HCT116 (cell line): ENCODE measurements around the gene RIMBP3C.

ENCODE experiments used
- CEBPB ChIP-seq: IDR thresholded peaks from 2 replicates; pipeline ENCODE4 v1.6.1; 2012; ENCODE audit warnings: low read depth
- EZH2 ChIP-seq: fragments of 200-600 bp; sonication (generic); IDR thresholded peaks from 2 replicates; pipeline ENCODE4 v1.6.1; 2017; ENCODE audit warnings: antibody characterized with exemption, mixed run types
- POLR2A ChIP-seq: IDR thresholded peaks from 2 replicates; pipeline ENCODE4 v1.7.0; 2011; ENCODE audit warnings: borderline replicate concordance; ENCODE audit not compliant: insufficient read depth, insufficient read length; ENCODE audit errors: extremely low read depth
- POLR2AphosphoS5 ChIP-seq: IDR thresholded peaks from 2 replicates; pipeline ENCODE4 v1.6.1; 2011; ENCODE audit warnings: mild to moderate bottlenecking, low read depth, low read length, moderate library complexity
- SIN3A ChIP-seq: IDR thresholded peaks from 2 replicates; pipeline ENCODE4 v1.6.1; 2012; ENCODE audit warnings: low read depth
- ZFX ChIP-seq: fragments of 450-650 bp; IDR thresholded peaks from 2 replicates; pipeline ENCODE4 v1.6.1; 2017
- TF ChIP-seq, protein P1 (sequence below), 3 experiments: fragments of 200-600 bp in 1 of 3; sonication (generic) in 1 of 3; IDR thresholded peaks in 2 of 3; conservative IDR thresholded peaks in 1 of 3; 2 replicates each; pipeline ENCODE4 v1.5.1; 2012 to 2017; ENCODE audit warnings: low read depth in 2 of 3, low read length in 2 of 3, antibody characterized with exemption in 1 of 3, borderline replicate concordance in 1 of 3, control low read depth in 1 of 3, mild to moderate bottlenecking in 1 of 3, mixed read lengths in 1 of 3, mixed run types in 1 of 3, moderate library complexity in 1 of 3; ENCODE audit not compliant: insufficient read depth in 1 of 3
- TF ChIP-seq, protein P2 (sequence below): IDR thresholded peaks from 2 replicates; pipeline ENCODE4 v1.6.1; 2012; ENCODE audit warnings: low read depth

DNA sequence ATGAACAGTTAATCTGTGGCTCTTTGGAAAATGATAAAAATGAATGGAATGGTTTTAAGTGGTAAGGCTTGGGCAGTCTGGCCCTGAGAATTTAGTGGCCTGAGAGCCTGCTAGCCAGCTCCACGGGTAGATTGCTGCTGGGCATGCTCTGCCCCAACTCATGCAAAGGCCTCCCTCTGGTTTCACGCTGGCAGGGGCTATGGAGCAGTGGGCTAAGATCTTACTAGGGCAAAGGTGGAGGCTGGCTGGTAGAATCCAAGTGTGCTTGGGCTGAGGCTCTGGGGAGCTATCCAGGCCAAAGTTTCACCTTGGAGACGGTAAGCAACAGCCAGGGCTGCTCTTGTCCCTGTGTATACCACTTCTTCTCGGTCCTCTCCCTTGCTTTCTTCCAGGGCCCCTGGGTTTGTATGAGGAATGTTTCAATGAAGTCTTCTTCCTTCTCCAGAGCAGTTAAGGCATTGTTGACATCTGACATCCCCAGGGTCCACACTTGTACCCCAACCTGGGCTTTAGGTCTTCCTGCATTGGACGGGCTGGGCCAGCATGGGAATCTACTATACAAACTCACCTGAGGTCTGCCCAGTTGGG is 43.7 kb upstream of the RIMBP3C start:
- TF ChIP-seq EZH2 = no peak
- TF ChIP-seq, protein P1, sequence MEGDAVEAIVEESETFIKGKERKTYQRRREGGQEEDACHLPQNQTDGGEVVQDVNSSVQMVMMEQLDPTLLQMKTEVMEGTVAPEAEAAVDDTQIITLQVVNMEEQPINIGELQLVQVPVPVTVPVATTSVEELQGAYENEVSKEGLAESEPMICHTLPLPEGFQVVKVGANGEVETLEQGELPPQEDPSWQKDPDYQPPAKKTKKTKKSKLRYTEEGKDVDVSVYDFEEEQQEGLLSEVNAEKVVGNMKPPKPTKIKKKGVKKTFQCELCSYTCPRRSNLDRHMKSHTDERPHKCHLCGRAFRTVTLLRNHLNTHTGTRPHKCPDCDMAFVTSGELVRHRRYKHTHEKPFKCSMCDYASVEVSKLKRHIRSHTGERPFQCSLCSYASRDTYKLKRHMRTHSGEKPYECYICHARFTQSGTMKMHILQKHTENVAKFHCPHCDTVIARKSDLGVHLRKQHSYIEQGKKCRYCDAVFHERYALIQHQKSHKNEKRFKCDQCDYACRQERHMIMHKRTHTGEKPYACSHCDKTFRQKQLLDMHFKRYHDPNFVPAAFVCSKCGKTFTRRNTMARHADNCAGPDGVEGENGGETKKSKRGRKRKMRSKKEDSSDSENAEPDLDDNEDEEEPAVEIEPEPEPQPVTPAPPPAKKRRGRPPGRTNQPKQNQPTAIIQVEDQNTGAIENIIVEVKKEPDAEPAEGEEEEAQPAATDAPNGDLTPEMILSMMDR (IDR thresholded peaks at IDR 0.05 in 2 of 3, conservative IDR thresholded peaks at IDR 0.05 in 1 of 3; ENCODE audit: borderline replicate concordance in 1 of 3, insufficient read depth in 1 of 3, low read depth in 2 of 3, low read length in 2 of 3) = no peak
- TF ChIP-seq POLR2A = no peak
- no peak for TF ChIP-seq ZFX
- no peak for TF ChIP-seq POLR2AphosphoS5
- TF ChIP-seq CEBPB = no peak
- TF ChIP-seq, protein P2, sequence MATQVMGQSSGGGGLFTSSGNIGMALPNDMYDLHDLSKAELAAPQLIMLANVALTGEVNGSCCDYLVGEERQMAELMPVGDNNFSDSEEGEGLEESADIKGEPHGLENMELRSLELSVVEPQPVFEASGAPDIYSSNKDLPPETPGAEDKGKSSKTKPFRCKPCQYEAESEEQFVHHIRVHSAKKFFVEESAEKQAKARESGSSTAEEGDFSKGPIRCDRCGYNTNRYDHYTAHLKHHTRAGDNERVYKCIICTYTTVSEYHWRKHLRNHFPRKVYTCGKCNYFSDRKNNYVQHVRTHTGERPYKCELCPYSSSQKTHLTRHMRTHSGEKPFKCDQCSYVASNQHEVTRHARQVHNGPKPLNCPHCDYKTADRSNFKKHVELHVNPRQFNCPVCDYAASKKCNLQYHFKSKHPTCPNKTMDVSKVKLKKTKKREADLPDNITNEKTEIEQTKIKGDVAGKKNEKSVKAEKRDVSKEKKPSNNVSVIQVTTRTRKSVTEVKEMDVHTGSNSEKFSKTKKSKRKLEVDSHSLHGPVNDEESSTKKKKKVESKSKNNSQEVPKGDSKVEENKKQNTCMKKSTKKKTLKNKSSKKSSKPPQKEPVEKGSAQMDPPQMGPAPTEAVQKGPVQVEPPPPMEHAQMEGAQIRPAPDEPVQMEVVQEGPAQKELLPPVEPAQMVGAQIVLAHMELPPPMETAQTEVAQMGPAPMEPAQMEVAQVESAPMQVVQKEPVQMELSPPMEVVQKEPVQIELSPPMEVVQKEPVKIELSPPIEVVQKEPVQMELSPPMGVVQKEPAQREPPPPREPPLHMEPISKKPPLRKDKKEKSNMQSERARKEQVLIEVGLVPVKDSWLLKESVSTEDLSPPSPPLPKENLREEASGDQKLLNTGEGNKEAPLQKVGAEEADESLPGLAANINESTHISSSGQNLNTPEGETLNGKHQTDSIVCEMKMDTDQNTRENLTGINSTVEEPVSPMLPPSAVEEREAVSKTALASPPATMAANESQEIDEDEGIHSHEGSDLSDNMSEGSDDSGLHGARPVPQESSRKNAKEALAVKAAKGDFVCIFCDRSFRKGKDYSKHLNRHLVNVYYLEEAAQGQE = no peak
- TF ChIP-seq SIN3A = no peak
